ENCODE data around the gene CD8B.

GRCh38 chr2:86788881-86789686 lies 72.6 kb downstream of the CD8B start:
- TF ChIP-seq CTCF (IDR thresholded peaks at IDR 0.05) (no peak), POLR2A (IDR thresholded peaks at IDR 0.05) (no peak)

All from body of pancreas (tissue), 4 donors.